WERI-Rb-1 (cell line): Measurements from ENCODE around the gene GUK1.

Experiments
- DNase-seq: peaks from one replicate; pipeline ENCODE4 v3.0.0-alpha.2; 2020
- H3K27ac ChIP-seq: fragments of 250-450 bp; sonication (Bioruptor Pico); 2 replicates; pipeline ENCODE4 v1.5.1; 2020; ENCODE audit warnings: mild to moderate bottlenecking, moderate library complexity
- H3K27me3 ChIP-seq: fragments of 250-450 bp; sonication (Bioruptor Pico); 2 replicates; pipeline ENCODE4 v1.5.1; 2021; ENCODE audit warnings: mild to moderate bottlenecking, low read depth, moderate library complexity; ENCODE audit not compliant: insufficient read depth, severe bottlenecking
- H3K36me3 ChIP-seq: fragments of 250-450 bp; sonication (Bioruptor Pico); 2 replicates; pipeline ENCODE4 v1.5.1; 2020; ENCODE audit warnings: mild to moderate bottlenecking, moderate library complexity
- H3K4me3 ChIP-seq: 2 replicates; pipeline ENCODE4 v1.5.1; 2011; ENCODE audit warnings: low read depth, mild to moderate bottlenecking, control low read depth, low read length
- H3K9me3 ChIP-seq: fragments of 250-450 bp; sonication (Bioruptor Pico); 2 replicates; pipeline ENCODE4 v1.5.1; 2021; ENCODE audit warnings: mild to moderate bottlenecking, moderate library complexity; ENCODE audit not compliant: severe bottlenecking
- TF ChIP-seq, protein P1 (sequence below): IDR thresholded peaks from 2 replicates; pipeline ENCODE4 v1.5.1; 2011; ENCODE audit warnings: low read depth, mild to moderate bottlenecking, control low read depth, inconsistent platforms, low read length

Gene GUK1

DNA sequence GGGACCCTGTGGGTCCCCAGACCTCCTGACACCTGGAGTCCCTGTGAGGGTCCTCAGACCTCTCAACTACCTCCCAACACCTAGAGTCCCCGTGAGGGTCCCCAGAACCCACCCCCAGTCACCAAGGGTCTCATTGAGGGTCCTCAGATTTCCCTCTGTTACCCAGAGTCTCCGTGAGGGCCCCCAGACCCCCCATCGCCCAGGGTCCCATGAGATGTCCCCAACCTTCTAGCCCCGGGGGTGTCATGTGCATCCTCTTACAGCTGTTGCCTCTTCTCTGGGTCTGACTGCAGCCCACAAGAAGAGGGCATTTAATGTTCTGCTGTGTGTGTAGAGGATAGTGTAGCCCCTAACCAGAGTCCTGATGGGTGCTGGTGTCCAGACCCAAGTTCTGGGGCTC lies 7.7 kb downstream of the GUK1 start:
- TF ChIP-seq, protein P1, sequence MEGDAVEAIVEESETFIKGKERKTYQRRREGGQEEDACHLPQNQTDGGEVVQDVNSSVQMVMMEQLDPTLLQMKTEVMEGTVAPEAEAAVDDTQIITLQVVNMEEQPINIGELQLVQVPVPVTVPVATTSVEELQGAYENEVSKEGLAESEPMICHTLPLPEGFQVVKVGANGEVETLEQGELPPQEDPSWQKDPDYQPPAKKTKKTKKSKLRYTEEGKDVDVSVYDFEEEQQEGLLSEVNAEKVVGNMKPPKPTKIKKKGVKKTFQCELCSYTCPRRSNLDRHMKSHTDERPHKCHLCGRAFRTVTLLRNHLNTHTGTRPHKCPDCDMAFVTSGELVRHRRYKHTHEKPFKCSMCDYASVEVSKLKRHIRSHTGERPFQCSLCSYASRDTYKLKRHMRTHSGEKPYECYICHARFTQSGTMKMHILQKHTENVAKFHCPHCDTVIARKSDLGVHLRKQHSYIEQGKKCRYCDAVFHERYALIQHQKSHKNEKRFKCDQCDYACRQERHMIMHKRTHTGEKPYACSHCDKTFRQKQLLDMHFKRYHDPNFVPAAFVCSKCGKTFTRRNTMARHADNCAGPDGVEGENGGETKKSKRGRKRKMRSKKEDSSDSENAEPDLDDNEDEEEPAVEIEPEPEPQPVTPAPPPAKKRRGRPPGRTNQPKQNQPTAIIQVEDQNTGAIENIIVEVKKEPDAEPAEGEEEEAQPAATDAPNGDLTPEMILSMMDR, result no peak
- Histone ChIP-seq H3K36me3 (peaks cover 5% of the 10 kb centered on the region), H3K9me3 (no peaks in the 10 kb centered on the region), H3K27ac (no peak overlapping the region), H3K27me3 (no peaks in the 10 kb centered on the region), H3K4me3 (no peak overlapping the region)
- DNase-seq, result no peak

DNA sequence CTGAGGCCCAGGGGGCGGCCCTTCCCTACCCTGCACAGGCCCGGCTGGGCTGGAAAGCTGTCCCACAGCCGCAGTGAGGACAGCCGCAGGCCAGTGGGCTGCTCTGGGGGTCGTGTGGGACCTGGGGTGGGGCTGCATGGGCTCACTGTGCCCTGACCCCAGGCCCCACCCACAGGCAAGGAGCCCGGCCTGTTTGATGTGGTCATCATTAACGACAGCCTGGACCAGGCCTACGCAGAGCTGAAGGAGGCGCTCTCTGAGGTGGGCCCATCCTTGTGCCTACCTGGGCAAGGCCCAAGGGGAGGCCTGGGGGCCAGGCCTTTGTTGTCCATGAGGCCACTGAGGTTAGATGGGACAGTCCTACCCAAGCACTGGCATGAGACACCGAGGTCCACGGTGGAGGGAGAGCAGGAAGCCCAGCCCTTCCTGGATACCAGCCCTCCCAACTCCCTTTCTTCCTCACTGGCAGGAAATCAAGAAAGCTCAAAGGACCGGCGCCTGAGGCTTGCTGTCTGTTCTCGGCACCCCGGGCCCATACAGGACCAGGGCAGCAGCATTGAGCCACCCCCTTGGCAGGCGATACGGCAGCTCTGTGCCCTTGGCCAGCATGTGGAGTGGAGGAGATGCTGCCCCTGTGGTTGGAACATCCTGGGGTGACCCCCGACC lies 8.2 kb downstream of the GUK1 start:
- TF ChIP-seq, protein P1, result no peak
- no peak overlapping the region for H3K4me3 ChIP-seq
- peaks cover 5% of the 10 kb centered on the region for H3K36me3 ChIP-seq
- no peaks in the 10 kb centered on the region for H3K9me3 ChIP-seq
- no peaks in the 10 kb centered on the region for H3K27me3 ChIP-seq
- H3K27ac ChIP-seq, result no peak overlapping the region
- DNase-seq, result no peak

DNA sequence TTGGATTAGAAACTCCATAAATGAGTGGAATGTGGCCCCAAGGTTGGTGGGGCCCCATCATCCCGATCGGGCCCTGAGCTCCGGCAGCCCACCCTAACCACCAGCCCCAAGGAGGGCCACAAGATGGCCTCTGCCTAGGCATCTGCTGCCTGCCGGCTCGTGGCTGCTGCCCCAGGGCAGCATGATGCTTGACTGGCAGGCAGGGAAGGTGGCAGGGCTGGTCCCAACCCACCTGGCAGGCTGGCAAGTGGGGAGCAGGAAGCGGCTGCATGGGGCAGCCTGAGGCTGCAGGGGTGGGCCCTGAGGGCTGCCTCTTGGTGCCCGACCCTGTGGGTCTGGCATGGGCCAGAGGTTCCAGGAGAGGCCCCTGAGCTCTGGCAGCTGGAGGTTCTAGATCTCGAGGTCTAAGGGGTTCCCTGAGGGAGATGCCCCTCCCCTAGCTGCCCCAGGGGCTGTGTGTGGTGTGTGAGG lies 8.9 kb downstream of the GUK1 start:
- peak overlapping the region; percentile 82 for H3K27ac ChIP-seq

DNA sequence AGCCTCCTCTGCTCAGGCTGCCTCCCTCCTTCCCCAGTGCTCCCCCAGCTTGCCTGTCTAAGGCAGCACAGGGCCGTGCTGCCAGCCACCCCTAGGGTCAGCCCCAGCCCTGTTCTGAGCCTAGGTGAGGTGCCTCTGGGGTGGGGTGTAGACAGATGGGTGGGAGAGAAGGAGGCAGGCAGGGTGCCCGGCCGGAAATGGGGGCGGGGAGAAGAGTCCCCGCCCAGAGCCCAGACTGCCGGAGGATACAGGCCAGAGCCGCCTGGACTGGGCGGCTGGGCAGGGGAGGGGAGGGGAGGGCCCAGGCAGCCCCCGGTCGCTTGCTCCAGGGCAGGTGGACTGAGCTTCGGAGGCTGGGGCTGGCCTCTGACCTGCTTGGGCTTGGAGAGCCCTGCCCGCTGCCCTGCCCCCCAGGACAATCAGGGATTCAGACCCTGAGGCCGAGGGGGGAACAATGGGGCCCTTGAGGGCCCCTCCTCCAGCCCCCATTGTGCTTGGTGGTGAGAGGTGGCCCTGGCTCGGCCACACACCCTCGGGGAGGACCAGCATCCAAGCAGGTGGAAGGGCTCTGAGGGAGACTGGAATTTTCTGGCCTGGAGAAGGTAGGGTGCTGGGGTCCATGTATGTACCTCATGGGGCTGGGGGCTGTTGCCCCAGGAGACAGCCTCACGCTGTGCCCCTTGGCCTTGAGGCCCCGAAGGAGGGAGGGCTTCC lies 9.5 kb downstream of the GUK1 start, which contains the start of gene GJC2:
GJC2 (plus strand) TSS at position 525 of the 714 bp plus-strand sequence. CDS start 7,829 bp downstream, outside the sequence.
- peak within 1 kb of the TSS; percentile 82 for H3K27ac ChIP-seq
- TF ChIP-seq, protein P1, result no peak
- DNase-seq, result peak; percentile 71
- peak within 1 kb of the TSS; percentile 52 for H3K4me3 ChIP-seq
- H3K36me3 ChIP-seq, result peaks cover 5% of the 10 kb centered on the region
- H3K27me3 ChIP-seq, result no peaks in the 10 kb centered on the region
- H3K9me3 ChIP-seq, result no peaks in the 10 kb centered on the region

More for the DNA sequence above, 8.9 kb downstream of the GUK1 start:
- Histone ChIP-seq H3K36me3 (peaks cover 5% of the 10 kb centered on the region), H3K9me3 (no peaks in the 10 kb centered on the region), H3K4me3 (no peak overlapping the region; the same call in 1 of the 2 replicates), H3K27me3 (no peaks in the 10 kb centered on the region)
- TF ChIP-seq, protein P1, result no peak
- no peak for DNase-seq

DNA sequence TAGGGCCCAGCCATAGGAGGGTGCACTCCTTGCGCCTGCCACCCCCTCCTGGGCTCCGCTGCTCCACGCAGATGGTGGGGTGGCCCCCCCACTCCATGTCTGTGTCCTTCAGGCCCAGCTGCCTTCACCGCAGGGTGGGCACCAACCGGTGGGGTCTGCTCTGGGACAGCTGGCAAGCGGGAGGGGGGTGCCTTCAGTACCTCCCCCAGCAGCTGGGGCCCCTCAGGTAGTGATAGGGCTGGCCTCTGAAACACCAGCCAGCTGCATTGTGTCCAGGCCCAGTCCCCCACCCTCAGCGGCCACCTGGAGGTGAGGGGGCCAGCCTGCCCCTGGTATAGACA lies 10.0 kb downstream of the GUK1 start:
- Histone ChIP-seq H3K9me3 (no peaks in the 10 kb centered on the region), H3K27ac (peak overlapping the region; percentile 82), H3K27me3 (no peaks in the 10 kb centered on the region), H3K4me3 (peak overlapping the region; percentile 52), H3K36me3 (peaks cover 5% of the 10 kb centered on the region)
- TF ChIP-seq, protein P1, result no peak
- DNase-seq, result no peak
